ENCODE data around the gene FAM234B. TPM values are rescaled to one million over a fixed set of nuclear protein-coding genes. Genes with fewer than 3 reads are reported as not detected.

Gene FAM234B
- total RNA-seq, 1 experiment from 2014 or later, result 7.5 TPM

GRCh38 chr12:12997156-12997555 is 47.0 kb upstream of the FAM234B start:
- BruUV-seq (replicated peaks), result no TSS peak
- ChIA-PET CTCF (interaction anchor here (0.5 kb wide), 1 partner anchor 21 kb away, joined by 11 read pairs; no protein-coding TSS in a partner anchor), POLR2A (ENCODE audit: unreplicated experiment) (interaction anchor here (0.7 kb wide), 1 partner anchor 194 kb away, joined by 4 read pairs; no protein-coding TSS in a partner anchor)

DNA sequence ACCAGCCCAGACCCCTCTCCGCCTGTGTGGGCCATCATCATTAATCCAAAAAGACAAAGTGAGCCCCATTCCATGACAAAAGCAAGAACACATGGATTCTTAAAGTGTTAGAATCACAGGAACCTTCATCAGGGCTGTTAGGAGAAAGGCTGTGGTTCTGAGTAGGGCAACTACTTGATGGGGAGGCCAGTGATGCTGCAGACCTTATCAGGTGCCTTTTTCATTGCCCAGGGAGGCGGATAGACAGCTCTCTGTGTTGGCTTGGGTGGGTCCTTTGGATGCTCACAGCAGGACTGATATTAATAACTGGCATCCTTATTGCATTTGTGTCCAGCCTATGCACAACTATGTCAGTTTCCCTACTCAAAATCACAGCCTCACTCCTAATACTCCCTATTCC is 46.4 kb upstream of the FAM234B start:
- no peak overlapping the region; the same call in 1 of the 2 replicates for H3K4me3 ChIP-seq
- DNase-seq, result no peak
- H3K9me3 ChIP-seq (ENCODE audit: insufficient read depth, low read depth), result no peaks in the 10 kb centered on the region
- no peaks in the 10 kb centered on the region for H3K9me2 ChIP-seq (ENCODE audit: insufficient read depth)
- peaks cover 67% of the 10 kb centered on the region for H3K79me2 ChIP-seq (ENCODE audit: low read depth)
- CTCF ChIA-PET, result no interaction called here
- 0 out of 2 replicates have a peak, but pooled peaks cover 10% of the 10 kb centered on the region for H4K20me1 ChIP-seq (ENCODE audit: insufficient read depth)
- H3K4me1 ChIP-seq (replicated peaks; ENCODE audit: insufficient read depth), result peaks cover 23% of the 10 kb centered on the region
- no peak overlapping the region for H3K27ac ChIP-seq
- no peaks in the 10 kb centered on the region for H3K27me3 ChIP-seq (ENCODE audit: insufficient read depth, low read depth)
- H3K36me3 ChIP-seq (ENCODE audit: low read depth), result no peaks in the 10 kb centered on the region
- intact Hi-C loops (cut with micrococcal nuclease; ENCODE audit: unreplicated experiment), result loop anchor here (10.0 kb wide), 1 partner anchor 947 kb away; no protein-coding TSS in a partner anchor
- no TSS peak for BruUV-seq (replicated peaks)
- TF ChIP-seq, protein P1, sequence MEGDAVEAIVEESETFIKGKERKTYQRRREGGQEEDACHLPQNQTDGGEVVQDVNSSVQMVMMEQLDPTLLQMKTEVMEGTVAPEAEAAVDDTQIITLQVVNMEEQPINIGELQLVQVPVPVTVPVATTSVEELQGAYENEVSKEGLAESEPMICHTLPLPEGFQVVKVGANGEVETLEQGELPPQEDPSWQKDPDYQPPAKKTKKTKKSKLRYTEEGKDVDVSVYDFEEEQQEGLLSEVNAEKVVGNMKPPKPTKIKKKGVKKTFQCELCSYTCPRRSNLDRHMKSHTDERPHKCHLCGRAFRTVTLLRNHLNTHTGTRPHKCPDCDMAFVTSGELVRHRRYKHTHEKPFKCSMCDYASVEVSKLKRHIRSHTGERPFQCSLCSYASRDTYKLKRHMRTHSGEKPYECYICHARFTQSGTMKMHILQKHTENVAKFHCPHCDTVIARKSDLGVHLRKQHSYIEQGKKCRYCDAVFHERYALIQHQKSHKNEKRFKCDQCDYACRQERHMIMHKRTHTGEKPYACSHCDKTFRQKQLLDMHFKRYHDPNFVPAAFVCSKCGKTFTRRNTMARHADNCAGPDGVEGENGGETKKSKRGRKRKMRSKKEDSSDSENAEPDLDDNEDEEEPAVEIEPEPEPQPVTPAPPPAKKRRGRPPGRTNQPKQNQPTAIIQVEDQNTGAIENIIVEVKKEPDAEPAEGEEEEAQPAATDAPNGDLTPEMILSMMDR (conservative IDR thresholded peaks at IDR 0.05), result no peak
- TF ChIP-seq EZH2 (IDR thresholded peaks at IDR 0.05; ENCODE audit: low read depth), result no peak
- POLR2A ChIA-PET (ENCODE audit: unreplicated experiment), result interaction anchor here (0.7 kb wide), 1 partner anchor 194 kb away, joined by 4 read pairs; no protein-coding TSS in a partner anchor
- H3F3A ChIP-seq (ENCODE audit: insufficient read depth, low read depth), result peaks cover 9% of the 10 kb centered on the region
- H3K4me2 ChIP-seq, result peak overlapping the region; percentile 90; the same call in 1 of the 2 replicates
- H2AFZ ChIP-seq, result no peak overlapping the region

More at GRCh38 chr12:12997156-12997555, 47.0 kb upstream of the FAM234B start:
- H3K4me1 ChIP-seq (replicated peaks; ENCODE audit: insufficient read depth), result peaks cover 29% of the 10 kb centered on the region
- H3K4me3 ChIP-seq, result no peak overlapping the region
- H4K20me1 ChIP-seq (ENCODE audit: insufficient read depth), result 0 out of 2 replicates have a peak, but pooled peaks cover 10% of the 10 kb centered on the region
- no peaks in the 10 kb centered on the region for H3K9me3 ChIP-seq (ENCODE audit: insufficient read depth, low read depth)
- no peaks in the 10 kb centered on the region for H3K36me3 ChIP-seq (ENCODE audit: low read depth)
- no peak for DNase-seq
- H3K79me2 ChIP-seq (ENCODE audit: low read depth), result peaks cover 64% of the 10 kb centered on the region
- peak overlapping the region; percentile 3; the same call in 1 of the 2 replicates for H3K4me2 ChIP-seq
- intact Hi-C loops (cut with micrococcal nuclease; ENCODE audit: unreplicated experiment), result loop anchor here (10.0 kb wide), 1 partner anchor 948 kb away; no protein-coding TSS in a partner anchor
- H3K27me3 ChIP-seq (ENCODE audit: insufficient read depth, low read depth), result no peaks in the 10 kb centered on the region
- H2AFZ ChIP-seq, result no peak overlapping the region
- H3K9me2 ChIP-seq (ENCODE audit: insufficient read depth), result no peaks in the 10 kb centered on the region
- peaks cover 9% of the 10 kb centered on the region for H3F3A ChIP-seq (ENCODE audit: insufficient read depth, low read depth)
- TF ChIP-seq, protein P1 (conservative IDR thresholded peaks at IDR 0.05), result no peak
- no peak for TF ChIP-seq EZH2 (IDR thresholded peaks at IDR 0.05; ENCODE audit: low read depth)
- no peak overlapping the region for H3K27ac ChIP-seq

DNA sequence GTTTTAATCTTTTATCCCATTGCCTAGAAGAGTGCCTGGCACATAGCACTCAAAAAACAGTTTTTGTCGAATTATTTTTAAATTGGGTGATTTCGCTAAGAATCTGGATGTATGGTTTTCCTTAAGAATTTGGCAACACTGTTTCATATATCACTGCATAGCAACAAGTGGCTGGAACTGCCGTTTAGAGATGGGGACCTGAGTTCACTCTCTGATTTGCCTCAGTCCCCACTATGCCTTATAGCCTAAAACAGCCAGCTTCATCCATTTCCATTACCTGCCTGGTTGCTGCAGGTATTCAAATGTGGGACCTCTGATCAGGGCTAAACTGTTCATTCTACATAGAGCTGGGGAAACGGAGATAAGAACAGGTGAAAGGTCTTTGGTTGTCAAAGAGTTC is 45.9 kb upstream of the FAM234B start:
- Histone ChIP-seq H3K27me3 (ENCODE audit: insufficient read depth, low read depth) (no peaks in the 10 kb centered on the region), H3F3A (ENCODE audit: insufficient read depth, low read depth) (peaks cover 9% of the 10 kb centered on the region), H3K27ac (no peak overlapping the region), H3K4me1 (replicated peaks; ENCODE audit: insufficient read depth) (peaks cover 18% of the 10 kb centered on the region), H3K9me2 (ENCODE audit: insufficient read depth) (no peaks in the 10 kb centered on the region), H4K20me1 (ENCODE audit: insufficient read depth) (0 out of 2 replicates have a peak, but pooled peaks cover 10% of the 10 kb centered on the region), H3K4me3 (peak overlapping the region; percentile 99; the same call in 1 of the 2 replicates), H3K9me3 (ENCODE audit: insufficient read depth, low read depth) (no peaks in the 10 kb centered on the region), H3K4me2 (peak overlapping the region; percentile 90), H3K36me3 (ENCODE audit: low read depth) (no peaks in the 10 kb centered on the region), H2AFZ (no peak overlapping the region), H3K79me2 (ENCODE audit: low read depth) (peaks cover 67% of the 10 kb centered on the region)
- POLR2A ChIA-PET (ENCODE audit: unreplicated experiment), result interaction anchor here (0.7 kb wide), 1 partner anchor 137 kb away, joined by 3 read pairs; no protein-coding TSS in a partner anchor
- CTCF ChIA-PET, result no interaction called here
- BruUV-seq (replicated peaks), result no TSS peak
- no peak for DNase-seq
- intact Hi-C loops (cut with micrococcal nuclease; ENCODE audit: unreplicated experiment), result loop anchor here (10.0 kb wide), 1 partner anchor 947 kb away; no protein-coding TSS in a partner anchor
- no peak for TF ChIP-seq EZH2 (IDR thresholded peaks at IDR 0.05; ENCODE audit: low read depth)
- TF ChIP-seq, protein P1 (conservative IDR thresholded peaks at IDR 0.05), result no peak
